GM18502 (cell line): Measurements from ENCODE around the gene GIPC2.
"Not testable (repeated sequence)": the region's sequence is repeated elsewhere in the genome, so short reads cannot be mapped to it uniquely, and the experiment has no call there.

Experiments used
- ATAC-seq: cut with Tn5 transposase; IDR thresholded peaks from one replicate; pipeline ENCODE4 v1.9.1; 2021; ENCODE audit warnings: mild to moderate bottlenecking; ENCODE audit not compliant: unreplicated experiment, poor library complexity

GIPC2 gene

GRCh38 chr1:78061825-78062523, 16.2 kb downstream of the GIPC2 start:
- no peak for ATAC-seq

GRCh38 chr1:78064886-78065285, 19.1 kb downstream of the GIPC2 start:
- ATAC-seq: not testable (repeated sequence)

GRCh38 chr1:78068681-78069283, 23.0 kb downstream of the GIPC2 start:
- ATAC-seq: no peak

GRCh38 chr1:78069784-78070183, 24.0 kb downstream of the GIPC2 start:
- ATAC-seq: no peak

- no peak for ATAC-seq
Observed at GRCh38 chr1:78070210-78070609, 24.4 kb downstream of the GIPC2 start.

DNA sequence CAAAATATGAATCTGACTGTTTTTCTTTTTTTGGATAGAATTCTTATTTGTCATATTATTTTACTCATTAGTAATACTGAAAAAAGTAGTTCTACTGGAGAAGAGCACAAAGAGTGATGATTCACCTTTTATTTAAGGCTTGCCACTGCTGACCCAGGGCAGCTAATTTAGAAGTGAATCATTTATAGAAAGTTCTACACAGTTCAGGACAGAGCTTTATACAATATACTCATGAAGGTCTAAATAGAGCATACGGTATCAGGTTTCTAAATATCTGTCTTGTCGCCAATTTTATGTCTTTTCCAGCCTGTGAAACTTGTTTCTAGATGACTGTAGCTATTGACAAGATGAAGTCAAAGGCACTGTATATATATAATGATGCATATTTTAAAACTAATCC, 25.0 kb downstream of the GIPC2 start:
- peak; percentile 91 for ATAC-seq

GRCh38 chr1:78071696-78072095, 25.9 kb downstream of the GIPC2 start:
- ATAC-seq: no peak

- ATAC-seq: no peak
Observed at GRCh38 chr1:78072216-78072615, 26.4 kb downstream of the GIPC2 start.

DNA sequence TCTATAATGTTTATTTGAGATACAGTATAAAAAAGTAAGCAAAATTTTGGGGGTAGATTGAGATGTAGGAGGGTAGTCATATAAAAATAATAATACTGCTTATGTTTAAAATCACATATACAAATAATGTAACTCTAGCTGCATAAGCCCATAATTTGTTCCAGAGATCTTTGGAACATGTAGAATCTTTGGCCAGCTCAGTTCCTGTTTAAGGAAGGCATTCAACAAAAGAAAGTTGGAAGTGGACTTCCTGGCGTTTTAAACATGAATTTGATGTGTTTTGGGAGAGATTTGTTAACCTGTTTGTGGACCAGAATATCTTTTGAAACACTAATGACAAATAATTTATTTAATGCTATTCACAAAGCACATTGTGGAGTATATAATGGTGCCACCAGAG, 27.7 kb downstream of the GIPC2 start:
- ATAC-seq: no peak

GRCh38 chr1:78075621-78076020, 29.9 kb downstream of the GIPC2 start:
- ATAC-seq: no peak

- no peak for ATAC-seq
Observed at GRCh38 chr1:78078358-78078757, 32.6 kb downstream of the GIPC2 start.

DNA sequence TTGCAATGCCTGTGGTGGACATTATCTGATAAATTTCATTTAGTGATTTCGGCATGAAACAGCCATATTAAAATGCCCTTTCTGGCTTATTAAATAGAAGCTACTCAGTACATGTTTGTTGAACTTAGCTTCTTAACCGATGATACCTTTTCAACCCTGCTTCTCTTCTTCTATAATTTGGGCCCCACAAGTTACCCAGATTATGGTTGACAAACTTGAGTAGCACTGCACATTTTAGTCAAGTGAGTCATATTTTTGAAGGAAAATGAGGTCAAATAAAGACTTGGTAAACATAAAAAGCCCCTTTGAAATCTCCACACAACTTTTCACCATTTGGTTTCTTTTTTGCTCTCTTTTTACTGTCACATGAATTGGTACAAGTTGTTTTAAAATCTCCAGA, 33.8 kb downstream of the GIPC2 start:
- no peak for ATAC-seq

- ATAC-seq: peak; percentile 49
Observed at GRCh38 chr1:78080767-78081166, 35.0 kb downstream of the GIPC2 start.

GRCh38 chr1:78081980-78082860, 36.5 kb downstream of the GIPC2 start:
- ATAC-seq: no peak

- not testable (repeated sequence) for ATAC-seq
Observed at GRCh38 chr1:78084639-78085038, 38.9 kb downstream of the GIPC2 start.

GRCh38 chr1:78086697-78087096, 40.9 kb downstream of the GIPC2 start:
- ATAC-seq: no peak

- ATAC-seq: peak; percentile 87
Observed at GRCh38 chr1:78088015-78088414, 42.2 kb downstream of the GIPC2 start.

DNA sequence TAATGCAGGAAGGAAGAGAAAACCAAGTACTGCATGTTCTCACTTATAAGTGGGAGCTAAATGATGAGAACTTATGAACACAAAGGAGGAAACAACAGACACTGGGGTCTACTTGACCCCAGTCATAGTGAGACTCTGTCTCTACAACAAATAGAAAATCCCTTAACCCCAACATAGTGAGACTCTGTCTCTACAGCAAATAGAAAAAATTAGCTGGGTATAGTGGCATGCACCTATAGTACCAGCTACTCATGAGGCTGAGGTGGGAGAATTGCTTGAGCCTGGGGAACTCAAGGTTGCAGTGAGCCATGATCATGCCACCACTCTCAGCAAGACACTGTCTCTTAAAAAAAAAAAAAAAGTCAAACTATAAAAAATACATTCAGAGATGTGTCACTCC, 42.7 kb downstream of the GIPC2 start:
- peak; percentile 65 for ATAC-seq

GRCh38 chr1:78089010-78089409, 43.2 kb downstream of the GIPC2 start:
- no peak for ATAC-seq

- ATAC-seq: no peak
Observed at GRCh38 chr1:78090472-78091133, 44.8 kb downstream of the GIPC2 start.
